NT2/D1 (cell line): ENCODE data around the gene CLTC.

Source experiments
- DNase-seq: peaks from one replicate; pipeline ENCODE4 v3.0.0-alpha.2; 2011; ENCODE audit warnings: low read depth, low spot score
- H3K27me3 ChIP-seq: 2 replicates; pipeline ENCODE4 v1.6.0; 2011; ENCODE audit warnings: mild to moderate bottlenecking; ENCODE audit not compliant: insufficient read length, insufficient read depth
- H3K36me3 ChIP-seq: 2 replicates; pipeline ENCODE4 v1.6.1; 2011; ENCODE audit warnings: mild to moderate bottlenecking, low read length, mixed read lengths; ENCODE audit not compliant: insufficient read depth, insufficient read length
- H3K4me1 ChIP-seq: 2 replicates; pipeline ENCODE4 v1.5.1; 2011; ENCODE audit not compliant: insufficient read depth, insufficient read length
- H3K4me3 ChIP-seq: 2 replicates; pipeline ENCODE4 v1.5.1; 2011; ENCODE audit warnings: low read depth; ENCODE audit not compliant: insufficient read length
- H3K9ac ChIP-seq: 2 replicates; pipeline ENCODE4 v1.6.0; 2011; ENCODE audit warnings: low read depth; ENCODE audit not compliant: insufficient read length
- H3K9me3 ChIP-seq: 2 replicates; pipeline ENCODE4 v1.5.1; 2011; ENCODE audit warnings: mild to moderate bottlenecking, low read length; ENCODE audit not compliant: insufficient read depth
- SUZ12 ChIP-seq: IDR thresholded peaks from 2 replicates; pipeline ENCODE4 v1.6.1; 2011; ENCODE audit not compliant: insufficient read length, insufficient read depth; ENCODE audit errors: extremely low read depth
- YY1 ChIP-seq: IDR thresholded peaks from 2 replicates; pipeline ENCODE4 v1.6.1; 2011; ENCODE audit not compliant: insufficient read length, insufficient read depth
- ZNF274 ChIP-seq: IDR thresholded peaks from 2 replicates; pipeline ENCODE4 v1.6.1; 2011; ENCODE audit warnings: mild to moderate bottlenecking, low read depth, low read length

Gene CLTC

DNA sequence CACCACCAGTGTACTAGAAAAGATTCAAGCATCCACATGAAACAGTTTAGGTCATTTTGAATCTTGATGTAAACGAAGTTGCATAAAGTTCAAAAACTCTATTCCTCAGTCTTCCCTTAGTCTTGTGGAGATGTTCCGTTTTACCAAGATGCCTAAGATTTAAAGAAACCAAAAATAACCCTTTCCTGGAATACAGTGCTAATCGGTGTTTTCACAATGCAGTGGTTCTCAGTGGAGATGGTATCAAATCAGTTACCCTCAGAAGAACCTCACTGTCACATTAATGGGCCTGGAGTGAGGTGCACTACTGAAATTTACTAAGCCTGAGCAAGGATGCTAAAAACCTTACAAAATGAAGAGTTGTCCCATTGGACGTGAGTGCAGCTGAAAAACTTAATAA lies 78.4 kb downstream of the CLTC start:
- TF ChIP-seq YY1, result no peak
- no peak for TF ChIP-seq ZNF274
- TF ChIP-seq SUZ12, result no peak
- H3K4me1 ChIP-seq, result no peaks in the 10 kb centered on the region
- no peak overlapping the region for H3K9ac ChIP-seq
- no peak overlapping the region for H3K4me3 ChIP-seq
- peaks cover 94% of the 10 kb centered on the region for H3K36me3 ChIP-seq
- no peaks in the 10 kb centered on the region for H3K27me3 ChIP-seq
- no peaks in the 10 kb centered on the region for H3K9me3 ChIP-seq
- no peak for DNase-seq

DNA sequence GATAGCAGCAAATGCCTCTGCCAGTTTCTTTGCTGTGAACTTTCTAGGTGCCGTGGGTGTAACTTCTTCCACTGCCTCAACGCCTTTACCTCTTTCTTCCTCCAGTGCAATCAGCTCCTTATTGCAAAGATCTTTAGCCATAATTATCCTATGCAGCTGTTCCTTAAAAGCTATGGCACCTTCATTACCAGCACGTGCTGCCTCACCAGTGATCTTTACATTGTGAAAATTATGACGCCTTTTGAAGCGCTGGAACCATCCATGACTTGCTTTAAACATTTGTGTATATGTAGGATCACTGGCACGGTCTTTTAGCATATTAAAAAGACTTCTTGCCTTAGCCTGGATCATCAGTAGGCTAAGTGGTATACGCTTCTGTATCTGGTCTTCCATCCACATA lies 79.5 kb downstream of the CLTC start:
- H3K9me3 ChIP-seq, result no peaks in the 10 kb centered on the region
- no peaks in the 10 kb centered on the region for H3K4me1 ChIP-seq
- H3K9ac ChIP-seq, result no peak overlapping the region
- H3K4me3 ChIP-seq, result no peak overlapping the region
- TF ChIP-seq YY1, result no peak
- TF ChIP-seq ZNF274, result no peak
- TF ChIP-seq SUZ12, result no peak
- peaks cover 92% of the 10 kb centered on the region for H3K36me3 ChIP-seq
- DNase-seq, result no peak
- H3K27me3 ChIP-seq, result no peaks in the 10 kb centered on the region

DNA sequence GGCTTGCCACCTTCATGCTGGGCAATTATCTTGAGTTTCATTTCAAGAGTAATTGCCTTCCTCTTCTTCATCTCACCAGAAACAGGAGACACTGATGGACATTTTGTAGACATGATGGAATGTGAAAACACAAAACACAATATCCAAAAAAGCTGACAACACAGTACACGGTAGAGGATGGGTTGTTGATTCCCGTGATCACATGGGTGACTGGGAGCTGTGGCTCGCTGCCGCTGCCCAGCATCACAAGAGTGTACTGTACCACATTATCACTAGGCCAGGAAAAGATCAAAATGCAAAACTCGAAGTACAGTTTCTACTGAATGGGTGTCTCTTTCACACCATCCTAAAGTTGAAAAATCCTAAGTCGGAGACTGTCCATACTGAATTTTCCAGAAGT lies 80.1 kb downstream of the CLTC start:
- H3K9ac ChIP-seq, result no peak overlapping the region
- no peak for DNase-seq
- no peaks in the 10 kb centered on the region for H3K4me1 ChIP-seq
- H3K27me3 ChIP-seq, result no peaks in the 10 kb centered on the region
- no peak overlapping the region for H3K4me3 ChIP-seq
- peaks cover 92% of the 10 kb centered on the region for H3K36me3 ChIP-seq
- TF ChIP-seq YY1 (no peak), SUZ12 (no peak), ZNF274 (no peak)
- H3K9me3 ChIP-seq, result no peaks in the 10 kb centered on the region

DNA sequence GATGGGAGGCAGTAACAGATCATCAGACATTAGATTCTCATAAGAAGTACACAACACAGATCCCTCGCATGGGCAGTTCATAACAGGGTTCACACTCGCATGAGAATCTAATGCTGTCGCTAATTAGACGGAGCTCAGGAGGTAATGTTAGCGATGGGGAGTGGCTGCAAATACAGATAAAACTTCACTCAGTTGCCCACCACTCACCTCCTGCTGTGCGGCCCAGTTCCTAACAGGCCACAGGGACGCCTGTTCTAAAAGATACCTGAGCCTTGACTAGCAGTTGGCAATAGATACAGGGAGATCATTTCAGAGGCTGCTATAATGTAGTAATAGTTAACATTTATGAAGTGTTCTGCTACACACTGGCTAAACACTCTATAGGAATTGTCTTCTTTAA lies 82.6 kb downstream of the CLTC start:
- no peak for DNase-seq
- Histone ChIP-seq H3K27me3 (no peaks in the 10 kb centered on the region), H3K9ac (no peak overlapping the region), H3K4me3 (no peak overlapping the region), H3K9me3 (no peaks in the 10 kb centered on the region), H3K36me3 (peaks cover 79% of the 10 kb centered on the region), H3K4me1 (no peaks in the 10 kb centered on the region)
- TF ChIP-seq SUZ12, result no peak
- TF ChIP-seq ZNF274, result no peak
- TF ChIP-seq YY1, result no peak

DNA sequence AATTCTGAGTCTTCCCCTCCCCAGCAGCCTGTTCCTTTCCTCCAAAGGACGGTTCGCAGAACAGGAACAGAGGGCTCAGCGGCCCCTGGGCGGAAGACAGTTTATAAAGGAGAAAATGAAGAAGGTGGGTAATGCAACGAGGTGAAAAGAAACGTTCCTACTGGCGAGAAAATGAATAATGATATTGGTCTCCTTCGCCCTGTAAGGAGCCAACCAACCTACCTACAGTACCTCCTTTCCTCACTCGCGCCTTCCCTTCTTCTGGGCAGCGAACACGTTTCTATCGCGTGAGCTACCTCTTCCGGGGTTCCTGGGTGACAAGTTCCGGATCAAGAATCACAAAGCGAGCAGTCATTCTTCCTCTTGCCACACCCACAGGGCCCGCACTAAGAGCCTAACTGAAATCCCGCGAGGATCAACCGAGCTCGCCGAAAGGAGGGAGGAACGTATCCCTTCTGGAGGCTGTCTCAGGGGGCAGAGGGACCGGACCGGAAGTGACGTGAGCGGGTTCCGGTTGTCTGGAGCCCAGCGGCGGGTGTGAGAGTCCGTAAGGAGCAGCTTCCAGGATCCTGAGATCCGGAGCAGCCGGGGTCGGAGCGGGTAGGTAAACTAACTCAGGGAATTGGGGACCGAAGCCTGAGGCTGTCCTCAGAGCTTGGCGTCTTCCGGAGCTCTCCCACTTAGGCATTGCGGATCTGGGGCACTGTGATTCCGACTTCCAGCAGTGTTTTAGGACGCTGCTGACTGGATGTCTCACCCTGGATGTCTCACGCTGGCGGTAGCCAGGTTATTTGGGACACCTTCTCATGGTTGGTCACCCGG lies 87.7 kb downstream of the CLTC start, which contains the start of the genes PTRH2 and VMP1:
PTRH2 (minus strand) TSS at position 282 of the 822 bp plus-strand sequence. CDS start 9,452 bp downstream, outside the sequence.
VMP1 (plus strand) TSS at position 506 of the 822 bp plus-strand sequence. CDS start 23,793 bp downstream, outside the sequence.
- TF ChIP-seq SUZ12 (no peak), ZNF274 (no peak), YY1 (no peak)
- Histone ChIP-seq H3K27me3 (no peaks in the 10 kb centered on the region), H3K36me3 (peaks cover 33% of the 10 kb centered on the region), H3K4me3 (peak within 1 kb of the TSS; percentile 98), H3K4me1 (no peaks in the 10 kb centered on the region), H3K9ac (peak within 1 kb of the TSS; percentile 96), H3K9me3 (no peaks in the 10 kb centered on the region)
- peak; percentile 98 for DNase-seq

DNA sequence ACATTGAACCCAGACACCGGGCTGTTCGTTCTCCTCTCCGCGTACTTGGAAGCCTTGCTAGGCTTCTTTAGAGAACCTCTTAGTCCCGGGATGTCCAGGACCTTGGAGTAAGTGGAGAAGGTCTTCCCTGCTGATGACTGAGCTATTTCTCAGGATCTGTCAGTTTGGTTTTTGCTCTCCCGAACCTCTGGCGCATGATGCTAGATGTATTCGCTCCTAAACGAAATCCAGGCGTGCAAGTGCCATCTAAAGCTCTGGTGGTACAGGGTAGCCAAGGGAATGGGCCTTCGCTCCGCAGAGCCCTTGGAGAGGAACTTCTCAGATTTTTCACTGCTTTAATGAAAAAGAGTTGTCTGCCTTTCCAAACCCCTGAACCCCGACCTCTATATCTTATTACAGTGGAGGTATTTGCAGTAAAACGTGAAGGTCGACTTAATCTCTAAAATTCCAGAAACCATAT lies 88.3 kb downstream of the CLTC start:
- peak overlapping the region; percentile 98 for H3K4me3 ChIP-seq
- no peak for DNase-seq
- H3K27me3 ChIP-seq, result no peaks in the 10 kb centered on the region
- H3K4me1 ChIP-seq, result no peaks in the 10 kb centered on the region
- H3K9me3 ChIP-seq, result no peaks in the 10 kb centered on the region
- TF ChIP-seq YY1 (no peak), SUZ12 (no peak), ZNF274 (no peak)
- H3K36me3 ChIP-seq, result peaks cover 29% of the 10 kb centered on the region
- peak overlapping the region; percentile 96 for H3K9ac ChIP-seq

DNA sequence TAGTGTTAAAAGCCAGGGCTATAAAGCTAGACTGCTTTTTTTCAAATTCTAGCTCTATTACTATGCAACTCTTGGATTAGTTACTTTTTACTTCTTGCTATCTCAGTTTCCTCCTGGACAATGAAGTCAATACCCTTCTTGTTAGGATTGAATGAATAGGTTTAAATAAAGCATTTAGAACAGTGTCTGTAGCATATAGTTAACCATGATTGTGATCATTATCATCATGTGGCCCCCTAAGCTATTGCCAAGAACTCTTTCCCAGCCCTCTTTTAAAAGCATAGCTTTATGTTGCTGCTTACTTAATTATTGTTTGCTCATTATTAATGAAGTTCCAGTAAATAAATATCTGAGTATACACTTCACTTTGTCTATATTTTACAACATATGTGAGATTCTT lies 92.2 kb downstream of the CLTC start:
- peaks cover 3% of the 10 kb centered on the region for H3K36me3 ChIP-seq
- TF ChIP-seq SUZ12, result no peak
- no peaks in the 10 kb centered on the region for H3K4me1 ChIP-seq
- H3K9me3 ChIP-seq, result no peaks in the 10 kb centered on the region
- H3K27me3 ChIP-seq, result no peaks in the 10 kb centered on the region
- H3K4me3 ChIP-seq, result no peak overlapping the region
- no peak for DNase-seq
- no peak overlapping the region for H3K9ac ChIP-seq
